ENCODE measurements around the gene CHI3L1. TPM values are rescaled to one million over a fixed set of nuclear protein-coding genes. Genes with fewer than 3 reads are reported as not detected.

CHI3L1 gene
- total and polyA plus RNA-seq, 10 of the 15 experiments (the other 5 are each of a cell fraction or from before 2014, with no cell fraction given) = 0.10 to 1.7 (median 0.39) TPM

- DNase-seq (ENCODE audit: low read depth, low spot score) (no peak), FAIRE-seq (no peak), ATAC-seq (no peak)
- ChIA-PET CTCF (interaction anchor here (0.8 to 8.0 kb wide), 4 partner anchors 48 to 138 kb away, joined by 3 to 114 read pairs (median 10); no protein-coding TSS in a partner anchor), SMC1A (ENCODE audit: uncharacterized antibody, unreplicated experiment) (no interaction called here), POLR2A (no interaction called here), RAD21 (ENCODE audit: unreplicated experiment) (interaction anchor here (0.9 to 4.6 kb wide), 2 partner anchors 47 to 129 kb away, joined by 4 to 61 read pairs; no protein-coding TSS in a partner anchor)
- no peaks in the 10 kb centered on the region for H3K36me3 ChIP-seq (ENCODE audit: control insufficient read depth in 2 of 2, insufficient read depth in 2 of 2, low read length in 1 of 2)
- TF ChIP-seq POLR2AphosphoS5 (IDR thresholded peaks at IDR 0.05; ENCODE audit: low read length) = no peak
- TF ChIP-seq ZNF622 (IDR thresholded peaks at IDR 0.05) = no peak
- no peak for TF ChIP-seq CHD4 (IDR thresholded peaks at IDR 0.05)
- no peak for TF ChIP-seq ZNF274 (IDR thresholded peaks at IDR 0.05; ENCODE audit: insufficient read depth, insufficient read length)
- no peak for TF ChIP-seq ZBTB40 (IDR thresholded peaks at IDR 0.05; ENCODE audit: borderline replicate concordance)
- no peak for TF ChIP-seq MXI1 (IDR thresholded peaks at IDR 0.05; ENCODE audit: low read depth, low read length)
- no peak for TF ChIP-seq GABPA (IDR thresholded peaks at IDR 0.05; ENCODE audit: low read depth)
- TF ChIP-seq ELK1 (IDR thresholded peaks at IDR 0.05; ENCODE audit: low read depth, low read length) = no peak
- no peak for TF ChIP-seq NBN (IDR thresholded peaks at IDR 0.05)
- no peak for TF ChIP-seq JUNB (IDR thresholded peaks at IDR 0.05)
- TF ChIP-seq NR2C1 (IDR thresholded peaks at IDR 0.05) = no peak
- in situ Hi-C loops (cut with MboI) (no loop called here), intact Hi-C loops (cut with micrococcal nuclease; ENCODE audit: unreplicated experiment) (no loop called here)
- no peaks in the 10 kb centered on the region for H3K79me2 ChIP-seq (ENCODE audit: control insufficient read depth, insufficient read depth, low read length)
- no peak overlapping the region for H3K9ac ChIP-seq (ENCODE audit: control insufficient read depth, insufficient read depth, low read length)
- no peak overlapping the region for H3K27ac ChIP-seq (ENCODE audit: control insufficient read depth, insufficient read depth)
- WGBS (ENCODE audit: insufficient coverage, insufficient replicate concordance, low lambda C conversion rate, missing lambda C conversion rate) = 50% methylated on average over 12 of the region's 12 CpGs
- H2AFZ ChIP-seq (ENCODE audit: control insufficient read depth, low read depth, low read length) = no peak overlapping the region
- H3K4me1 ChIP-seq (ENCODE audit: control insufficient read depth, insufficient read depth, low read length) = peaks cover 4% of the 10 kb centered on the region; the same call in 1 of the 2 replicates
- H3K27me3 ChIP-seq (replicated peaks in 1 of 2; ENCODE audit: control insufficient read depth in 2 of 2, insufficient read depth in 2 of 2, low read length in 1 of 2) = peaks cover 0 to 2% of the 10 kb centered on the region in 2 experiments; a peak in 2 of 4 replicates
- H3K4me2 ChIP-seq (ENCODE audit: control insufficient read depth, insufficient read depth) = no peak overlapping the region
- no peaks in the 10 kb centered on the region for H4K20me1 ChIP-seq (ENCODE audit: control insufficient read depth, insufficient read depth)
- BruUV-seq (replicated peaks) = no TSS peak
- H3K9me3 ChIP-seq (replicated peaks; ENCODE audit: control insufficient read depth, insufficient read depth, low read length) = no peaks in the 10 kb centered on the region
- no peak overlapping the region for H3K4me3 ChIP-seq
These were observed 18.2 kb downstream of the CHI3L1 start for GRCh38 chr1:203168256-203168786.

All from GM12878 (cell line).